ENCODE data around the gene SCAMP5. TPM values are rescaled to one million over a fixed set of nuclear protein-coding genes. Genes with fewer than 3 reads are reported as not detected.

Gene SCAMP5
- total RNA-seq, 2 donors from 2014 or later, result 21.9 to 33.5 TPM

- no peaks in the 10 kb centered on the region for H3K9me3 Mint-ChIP-seq
- peak overlapping the region; percentile 86 for H3K4me3 ChIP-seq (ENCODE audit: low read length)
- no peak overlapping the region for H3K27ac ChIP-seq (ENCODE audit: low read depth, low read length)
- H3K4me1 Mint-ChIP-seq, result peaks cover 36% of the 10 kb centered on the region
- no peaks in the 10 kb centered on the region for H3K9me3 ChIP-seq (ENCODE audit: control insufficient read depth, low read length)
- DNase-seq, result peak; percentile 70
- no peaks in the 10 kb centered on the region for H3K36me3 ChIP-seq (ENCODE audit: control insufficient read depth, insufficient read depth, low read length)
- peaks cover 36% of the 10 kb centered on the region for H3K27me3 ChIP-seq (ENCODE audit: control insufficient read depth, insufficient read depth, low read length, poor library complexity, severe bottlenecking)
- H3K4me1 ChIP-seq (ENCODE audit: control insufficient read depth, insufficient read depth, low read length), result peaks cover 12% of the 10 kb centered on the region
- peak overlapping the region; percentile 63 for H3K4me3 Mint-ChIP-seq
- TF ChIP-seq CTCF (conservative IDR thresholded peaks at IDR 0.05), result no peak
- peaks cover 43% of the 10 kb centered on the region for H3K27me3 Mint-ChIP-seq (ENCODE audit: insufficient read depth)
- no peak overlapping the region for H3K9ac ChIP-seq (ENCODE audit: extremely low read depth, low read length, poor library complexity, severe bottlenecking)
- no peaks in the 10 kb centered on the region for H3K36me3 Mint-ChIP-seq (ENCODE audit: low read depth)
- no peak overlapping the region for H3K27ac Mint-ChIP-seq
Observed at GRCh38 chr15:74954515-74954914, 40.8 kb upstream of the SCAMP5 start.

- Mint-ChIP-seq H3K9me3 (no peaks in the 10 kb centered on the region), H3K27ac (no peak overlapping the region), H3K36me3 (ENCODE audit: low read depth) (no peaks in the 10 kb centered on the region), H3K4me3 (peak overlapping the region; percentile 63), H3K4me1 (peaks cover 35% of the 10 kb centered on the region), H3K27me3 (ENCODE audit: insufficient read depth) (peaks cover 48% of the 10 kb centered on the region)
- H3K36me3 ChIP-seq (ENCODE audit: control insufficient read depth, insufficient read depth, low read length), result no peaks in the 10 kb centered on the region
- no peak overlapping the region for H3K27ac ChIP-seq (ENCODE audit: low read depth, low read length)
- H3K9me3 ChIP-seq (ENCODE audit: control insufficient read depth, low read length), result no peaks in the 10 kb centered on the region
- DNase-seq, result no peak
- TF ChIP-seq CTCF (conservative IDR thresholded peaks at IDR 0.05), result no peak
- peak overlapping the region; percentile 34 for H3K9ac ChIP-seq (ENCODE audit: extremely low read depth, low read length, poor library complexity, severe bottlenecking)
- H3K27me3 ChIP-seq (ENCODE audit: control insufficient read depth, insufficient read depth, low read length, poor library complexity, severe bottlenecking), result peaks cover 41% of the 10 kb centered on the region
- peaks cover 12% of the 10 kb centered on the region for H3K4me1 ChIP-seq (ENCODE audit: control insufficient read depth, insufficient read depth, low read length)
- whole genome bisulfite sequencing, 2 experiments (ENCODE audit: insufficient coverage in 1 of 2, insufficient read length in 1 of 2), result 63 to 74% methylated on average over 5 to 8 of the region's 8 CpGs
- peak overlapping the region; percentile 86 for H3K4me3 ChIP-seq (ENCODE audit: low read length)
Observed at GRCh38 chr15:74955017-74955416, 40.3 kb upstream of the SCAMP5 start.

GRCh38 chr15:74955796-74956647 lies 39.3 kb upstream of the SCAMP5 start:
- H3K9me3 ChIP-seq (ENCODE audit: control insufficient read depth, low read length), result no peaks in the 10 kb centered on the region
- DNase-seq, result peak; percentile 86
- peaks cover 50% of the 10 kb centered on the region for H3K27me3 ChIP-seq (ENCODE audit: control insufficient read depth, insufficient read depth, low read length, poor library complexity, severe bottlenecking)
- Mint-ChIP-seq H3K27ac (no peak overlapping the region), H3K9me3 (no peaks in the 10 kb centered on the region), H3K4me1 (peaks cover 25% of the 10 kb centered on the region), H3K36me3 (ENCODE audit: low read depth) (no peaks in the 10 kb centered on the region), H3K27me3 (ENCODE audit: insufficient read depth) (peaks cover 58% of the 10 kb centered on the region), H3K4me3 (peak overlapping the region; percentile 63)
- H3K4me3 ChIP-seq (ENCODE audit: low read length), result peak overlapping the region; percentile 86
- no peaks in the 10 kb centered on the region for H3K36me3 ChIP-seq (ENCODE audit: control insufficient read depth, insufficient read depth, low read length)
- WGBS, 2 experiments (ENCODE audit: insufficient coverage in 1 of 2, insufficient read length in 1 of 2), result 5 to 7% methylated on average over 55 to 88 of the region's 88 CpGs
- H3K27ac ChIP-seq (ENCODE audit: low read depth, low read length), result no peak overlapping the region
- peaks cover 12% of the 10 kb centered on the region for H3K4me1 ChIP-seq (ENCODE audit: control insufficient read depth, insufficient read depth, low read length)
- peak; percentile 66 for TF ChIP-seq CTCF (conservative IDR thresholded peaks at IDR 0.05)
- peak overlapping the region; percentile 34 for H3K9ac ChIP-seq (ENCODE audit: extremely low read depth, low read length, poor library complexity, severe bottlenecking)

Data from endodermal cell (in vitro differentiated cells).